ENCODE measurements around the gene BTNL9. TPM values are rescaled to one million over a fixed set of nuclear protein-coding genes. Genes with fewer than 3 reads are reported as not detected.

The BTNL9 gene
- total and polyA plus RNA-seq, 9 of the 15 experiments (the other 6 are each of a cell fraction or from before 2014, with no cell fraction given), result 3.7 to 86.7 (median 29.4) TPM

GRCh38 chr5:181031716-181032115, 8.3 kb upstream of the BTNL9 start:
- peaks cover 3% of the 10 kb centered on the region for H3K79me2 ChIP-seq (ENCODE audit: control insufficient read depth, insufficient read depth, low read length)
- no peaks in the 10 kb centered on the region for H3K36me3 ChIP-seq (ENCODE audit: control insufficient read depth, insufficient read depth, low read length)
- 62% methylated on average over 3 of the region's 3 CpGs for WGBS (ENCODE audit: insufficient coverage, low coverage, missing lambda C conversion rate)
- H4K20me1 ChIP-seq (replicated peaks; ENCODE audit: control insufficient read depth, insufficient read depth, low read length), result no peaks in the 10 kb centered on the region
- no peaks in the 10 kb centered on the region for H3K27me3 ChIP-seq (ENCODE audit: control insufficient read depth in 2 of 2, insufficient read depth in 2 of 2, low read length in 2 of 2)
- no peaks in the 10 kb centered on the region for H3K9me3 ChIP-seq (replicated peaks; ENCODE audit: control insufficient read depth, insufficient read depth, low read depth, low read length)
- no TSS peak for BruUV-seq (replicated peaks)
- ATAC-seq (no peak), FAIRE-seq (no peak), DNase-seq (ENCODE audit: extremely low read depth in 1 of 4, low spot score in 3 of 4) (no peak)
- TF ChIP-seq RAD21 (CRISPR knock-in tag; conservative IDR thresholded peaks at IDR 0.05 in 1 of 2, IDR thresholded peaks at IDR 0.05 in 1 of 2), result no peak
- no peak for TF ChIP-seq STAG1 (CRISPR knock-in tag; IDR thresholded peaks at IDR 0.05; ENCODE audit: borderline replicate concordance)
- TF ChIP-seq ZFP36 (IDR thresholded peaks at IDR 0.05; ENCODE audit: low read depth, low read length, partially characterized antibody), result no peak
- TF ChIP-seq L3MBTL2 (IDR thresholded peaks at IDR 0.05), result no peak
- no peak for TF ChIP-seq BCLAF1 (IDR thresholded peaks at IDR 0.05; ENCODE audit: borderline replicate concordance in 1 of 2, control insufficient read depth in 1 of 2, low read depth in 2 of 2, low read length in 1 of 2)
- H3K27ac ChIP-seq (ENCODE audit: extremely low read depth, low read depth, low read length), result no peak overlapping the region
- intact Hi-C loops (cut with micrococcal nuclease) (no loop called here), in situ Hi-C loops (cut with MboI) (no loop called here)
- POLR2A ChIA-PET, result interaction anchor here (0.6 kb wide), 1 partner anchor 34 kb away, joined by 3 read pairs; no protein-coding TSS in a partner anchor
- H2AFZ ChIP-seq (ENCODE audit: low read depth, low read length), result no peak overlapping the region
- H3K4me1 ChIP-seq (replicated peaks in 1 of 2; ENCODE audit: control insufficient read depth in 2 of 2, insufficient read depth in 2 of 2, low read length in 2 of 2), result peaks cover 2 to 8% of the 10 kb centered on the region in 2 experiments; a peak in 4 of 5 replicates
- no peaks in the 10 kb centered on the region for H3K9me1 ChIP-seq (ENCODE audit: control insufficient read depth, insufficient read depth, low read length)
- H3K9ac ChIP-seq (ENCODE audit: insufficient read depth in 1 of 2, low read depth in 2 of 2, low read length in 2 of 2), result no peak overlapping the region
- H3K4me3 ChIP-seq, result no peak overlapping the region
- CTCF ChIA-PET (ENCODE audit: low intra/inter-chr PET ratio), result interaction anchor here (0.6 kb wide), 1 partner anchor 11 kb away, joined by 3 read pairs; no protein-coding TSS in a partner anchor
- H3K4me2 ChIP-seq (ENCODE audit: insufficient read depth, low read length), result no peak overlapping the region
